ENCODE results near the gene RPS19BP1.
"Not testable (repeated sequence)": the region's sequence is repeated elsewhere in the genome, so short reads cannot be mapped to it uniquely, and the experiment has no call there.

DNA sequence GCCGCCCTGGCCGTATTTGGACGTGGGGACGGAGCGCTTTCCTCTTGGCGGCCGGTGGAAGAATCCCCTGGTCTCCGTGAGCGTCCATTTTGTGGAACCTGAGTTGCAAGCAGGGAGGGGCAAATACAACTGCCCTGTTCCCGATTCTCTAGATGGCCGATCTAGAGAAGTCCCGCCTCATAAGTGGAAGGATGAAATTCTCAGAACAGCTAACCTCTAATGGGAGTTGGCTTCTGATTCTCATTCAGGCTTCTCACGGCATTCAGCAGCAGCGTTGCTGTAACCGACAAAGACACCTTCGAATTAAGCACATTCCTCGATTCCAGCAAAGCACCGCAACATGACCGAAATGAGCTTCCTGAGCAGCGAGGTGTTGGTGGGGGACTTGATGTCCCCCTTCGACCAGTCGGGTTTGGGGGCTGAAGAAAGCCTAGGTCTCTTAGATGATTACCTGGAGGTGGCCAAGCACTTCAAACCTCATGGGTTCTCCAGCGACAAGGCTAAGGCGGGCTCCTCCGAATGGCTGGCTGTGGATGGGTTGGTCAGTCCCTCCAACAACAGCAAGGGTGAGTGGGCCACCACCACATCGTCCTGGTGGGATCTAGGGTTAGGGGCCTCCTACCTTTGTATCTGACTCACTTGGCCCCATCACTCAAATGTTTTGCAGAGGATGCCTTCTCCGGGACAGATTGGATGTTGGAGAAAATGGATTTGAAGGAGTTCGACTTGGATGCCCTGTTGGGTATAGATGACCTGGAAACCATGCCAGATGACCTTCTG is 11.3 kb downstream of the RPS19BP1 start:
- not testable (repeated sequence) for TF ChIP-seq POLR2AphosphoS5 (IDR thresholded peaks at IDR 0.05; ENCODE audit: borderline replicate concordance, low read depth, low read length); EZH2 (IDR thresholded peaks at IDR 0.05)
